A172 (cell line): Measurements from ENCODE around the gene NAA40. TPM values are rescaled to one million over a fixed set of nuclear protein-coding genes. Genes with fewer than 3 reads are reported as not detected.

Experiments used
- DNase-seq: peaks from one replicate; pipeline ENCODE4 v3.0.0-alpha.2; 2015; ENCODE audit warnings: low spot score
- total RNA-seq: library from RNA; depleted of rRNA; stranded (reverse); fragments of >200 nt; shearing (Covaris generic); gene quantifications from 2 replicates; pipeline ENCODE4 v1.2.3, GENCODE V29; 2014

NAA40 gene
- total RNA-seq, 1 experiment from 2014 or later: 19.8 TPM

- DNase-seq: no peak
These were observed 26.1 kb upstream of the NAA40 start for GRCh38 chr11:63912678-63913077.

- DNase-seq: no peak
These were observed 24.7 kb upstream of the NAA40 start for GRCh38 chr11:63913866-63914830.

GRCh38 chr11:63914896-63915691 is 23.7 kb upstream of the NAA40 start:
- no peak for DNase-seq

- no peak for DNase-seq
These were observed 22.6 kb upstream of the NAA40 start for GRCh38 chr11:63915961-63916836.

- peak; percentile 14 for DNase-seq
These were observed 21.7 kb upstream of the NAA40 start, which contains the start of gene RCOR2 for GRCh38 chr11:63916837-63917691. RCOR2 (minus strand) TSS chr11:63917164; CDS start chr11:63916456, 708 bp downstream.

GRCh38 chr11:63917692-63918506 is 20.9 kb upstream of the NAA40 start:
- DNase-seq: no peak

- DNase-seq: no peak
These were observed 20.2 kb upstream of the NAA40 start for GRCh38 chr11:63918507-63919191.

GRCh38 chr11:63919267-63920125 is 19.3 kb upstream of the NAA40 start:
- no peak for DNase-seq

- no peak for DNase-seq
These were observed 18.5 kb upstream of the NAA40 start for GRCh38 chr11:63920126-63920938.

GRCh38 chr11:63920939-63921417 is 17.8 kb upstream of the NAA40 start:
- DNase-seq: no peak

GRCh38 chr11:63922673-63923192 is 16.1 kb upstream of the NAA40 start:
- no peak for DNase-seq

GRCh38 chr11:63923319-63923718 is 15.5 kb upstream of the NAA40 start:
- DNase-seq: no peak

GRCh38 chr11:63929616-63930015 is 9.2 kb upstream of the NAA40 start:
- DNase-seq: no peak

GRCh38 chr11:63931045-63931444 is 7.8 kb upstream of the NAA40 start:
- no peak for DNase-seq

GRCh38 chr11:63931876-63932275 is 6.9 kb upstream of the NAA40 start:
- no peak for DNase-seq

- no peak for DNase-seq
These were observed 5.3 kb upstream of the NAA40 start for GRCh38 chr11:63933459-63933858.
